Measurements from ENCODE around the gene COX19. TPM values are rescaled to one million over a fixed set of nuclear protein-coding genes. Genes with fewer than 3 reads are reported as not detected.

Gene COX19
- total and polyA plus RNA-seq, 2 donors (not counting 3 experiments of a cell fraction or from before 2014, with no cell fraction given), result 6.8 to 10.6 TPM

DNA sequence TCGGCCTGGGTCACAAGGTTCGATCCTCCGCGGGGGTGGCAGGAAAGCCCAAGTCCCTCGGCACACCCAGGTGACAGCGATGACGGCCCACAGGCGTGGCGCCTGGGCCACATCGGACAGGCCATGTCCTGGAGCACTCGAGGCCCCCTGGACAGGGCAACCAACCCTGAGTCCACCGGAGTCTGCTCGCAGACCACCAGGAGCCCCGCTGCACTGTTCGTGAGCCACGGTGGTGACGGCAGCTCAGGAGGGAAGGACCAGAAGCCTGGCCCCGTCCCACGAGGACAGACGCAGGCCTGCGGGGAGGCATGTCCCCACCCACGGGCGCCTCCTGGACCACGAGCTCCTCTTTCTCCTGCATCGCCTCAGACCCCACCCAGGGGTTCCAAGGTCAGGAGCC, 46.6 kb upstream of the COX19 start:
- no peaks in the 10 kb centered on the region for H4K20me1 ChIP-seq (replicated peaks; ENCODE audit: control insufficient read depth, extremely low read depth, insufficient read depth, low read length)
- H3K9me1 ChIP-seq (replicated peaks; ENCODE audit: control insufficient read depth, extremely low read depth, insufficient read depth, low read length), result no peaks in the 10 kb centered on the region
- no peak overlapping the region for H3K9ac ChIP-seq (replicated peaks; ENCODE audit: extremely low read depth, insufficient read depth, low read length)
- H3K27me3 ChIP-seq (ENCODE audit: control insufficient read depth in 2 of 2, insufficient read depth in 2 of 2, low read length in 2 of 2), result no peaks in the 10 kb centered on the region
- no peak for FAIRE-seq
- no TSS peak for BruUV-seq (replicated peaks)
- peaks cover 21% of the 10 kb centered on the region for H3K79me2 ChIP-seq (ENCODE audit: control insufficient read depth, insufficient read depth, low read length)
- peaks cover under 1% of the 10 kb centered on the region for H3K4me1 ChIP-seq (ENCODE audit: control insufficient read depth, extremely low read depth, insufficient read depth, low read length)
- H3K9me3 ChIP-seq (replicated peaks; ENCODE audit: control insufficient read depth, insufficient read depth, low read length), result no peaks in the 10 kb centered on the region
- TF ChIP-seq EZH2 (IDR thresholded peaks at IDR 0.05; ENCODE audit: borderline replicate concordance, low read depth, low read length, severe bottlenecking) (no peak), CTCF (IDR thresholded peaks at IDR 0.05; ENCODE audit: extremely low read depth in 1 of 2, insufficient read depth in 1 of 2, low read depth in 1 of 2, low read length in 2 of 2) (no peak), POLR2A (IDR thresholded peaks at IDR 0.05; ENCODE audit: low read depth, low read length) (no peak)
- H3K36me3 ChIP-seq (ENCODE audit: control insufficient read depth in 2 of 2, extremely low read depth in 1 of 2, insufficient read depth in 2 of 2, low read length in 2 of 2), result peaks cover 0 to 7% of the 10 kb centered on the region in 2 experiments
- no peak overlapping the region for H3K4me2 ChIP-seq (ENCODE audit: insufficient read depth, low read length)
- dilution Hi-C loops (cut with MboI; ENCODE audit: extremely low pct_ligation_motif_present, low sequenced_read_pairs), result no loop called here
- intact Hi-C loops (cut with micrococcal nuclease), result no loop called here
- DNase-seq (ENCODE audit: low read depth, low spot score), result no peak
- no peak overlapping the region for H3K27ac ChIP-seq (ENCODE audit: insufficient read depth, low read depth, low read length)
- ChIA-PET POLR2A (no interaction called here), CTCF (interaction anchor here (2.0 to 5.5 kb wide), 2 partner anchors 29 to 44 kb away, joined by 8 to 46 read pairs; no protein-coding TSS in a partner anchor)
- H3K4me3 ChIP-seq (replicated peaks in 1 of 3; ENCODE audit: insufficient read depth in 1 of 3, low read depth in 1 of 3, low read length in 3 of 3), result no peak overlapping the region
- H2AFZ ChIP-seq (ENCODE audit: low read depth, low read length), result no peak overlapping the region

GRCh38 chr7:1021366-1021765, 46.0 kb upstream of the COX19 start:
- Histone ChIP-seq H3K36me3 (ENCODE audit: control insufficient read depth in 2 of 2, extremely low read depth in 1 of 2, insufficient read depth in 2 of 2, low read length in 2 of 2) (peaks cover 0 to 7% of the 10 kb centered on the region in 2 experiments), H3K27ac (ENCODE audit: insufficient read depth, low read depth, low read length) (no peak overlapping the region), H3K9me1 (replicated peaks; ENCODE audit: control insufficient read depth, extremely low read depth, insufficient read depth, low read length) (no peaks in the 10 kb centered on the region), H4K20me1 (replicated peaks; ENCODE audit: control insufficient read depth, extremely low read depth, insufficient read depth, low read length) (no peaks in the 10 kb centered on the region), H3K4me3 (replicated peaks in 1 of 3; ENCODE audit: insufficient read depth in 1 of 3, low read depth in 1 of 3, low read length in 3 of 3) (no peak overlapping the region), H3K27me3 (ENCODE audit: control insufficient read depth in 2 of 2, insufficient read depth in 2 of 2, low read length in 2 of 2) (no peaks in the 10 kb centered on the region), H2AFZ (ENCODE audit: low read depth, low read length) (no peak overlapping the region), H3K79me2 (ENCODE audit: control insufficient read depth, insufficient read depth, low read length) (peaks cover 16% of the 10 kb centered on the region), H3K9ac (replicated peaks; ENCODE audit: extremely low read depth, insufficient read depth, low read length) (no peak overlapping the region), H3K9me3 (replicated peaks; ENCODE audit: control insufficient read depth, insufficient read depth, low read length) (no peaks in the 10 kb centered on the region), H3K4me2 (ENCODE audit: insufficient read depth, low read length) (no peak overlapping the region), H3K4me1 (ENCODE audit: control insufficient read depth, extremely low read depth, insufficient read depth, low read length) (no peaks in the 10 kb centered on the region)
- intact Hi-C loops (cut with micrococcal nuclease), result no loop called here
- dilution Hi-C loops (cut with MboI; ENCODE audit: extremely low pct_ligation_motif_present, low sequenced_read_pairs), result no loop called here
- no peak for FAIRE-seq
- ChIA-PET CTCF (interaction anchor here (2.0 to 5.5 kb wide), 2 partner anchors 28 to 44 kb away, joined by 8 to 46 read pairs; no protein-coding TSS in a partner anchor), POLR2A (no interaction called here)
- BruUV-seq (replicated peaks), result no TSS peak
- no peak for TF ChIP-seq FOS (IDR thresholded peaks at IDR 0.05; ENCODE audit: borderline replicate concordance, insufficient read depth, low read length)
- TF ChIP-seq, protein P1, sequence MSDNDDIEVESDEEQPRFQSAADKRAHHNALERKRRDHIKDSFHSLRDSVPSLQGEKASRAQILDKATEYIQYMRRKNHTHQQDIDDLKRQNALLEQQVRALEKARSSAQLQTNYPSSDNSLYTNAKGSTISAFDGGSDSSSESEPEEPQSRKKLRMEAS (IDR thresholded peaks at IDR 0.05; ENCODE audit: insufficient read depth, insufficient read length), result no peak
- TF ChIP-seq POLR2AphosphoS5 (IDR thresholded peaks at IDR 0.05; ENCODE audit: insufficient read depth, low read depth, low read length), result no peak
- TF ChIP-seq GATA2 (IDR thresholded peaks at IDR 0.05; ENCODE audit: insufficient read depth, insufficient read length, low read depth, low read length), result no peak
- no peak for TF ChIP-seq MYC (IDR thresholded peaks at IDR 0.05; ENCODE audit: low read depth, low read length)
- TF ChIP-seq POLR2A (IDR thresholded peaks at IDR 0.05; ENCODE audit: low read depth, low read length), result no peak
- no peak for TF ChIP-seq CTCF (IDR thresholded peaks at IDR 0.05; ENCODE audit: extremely low read depth in 1 of 2, insufficient read depth in 1 of 2, low read depth in 1 of 2, low read length in 2 of 2)
- no peak for TF ChIP-seq EZH2 (IDR thresholded peaks at IDR 0.05; ENCODE audit: borderline replicate concordance, low read depth, low read length, severe bottlenecking)
- no peak for TF ChIP-seq JUN (IDR thresholded peaks at IDR 0.05; ENCODE audit: borderline replicate concordance, insufficient read depth, insufficient read length, low read depth)
- DNase-seq (ENCODE audit: low read depth, low spot score), result no peak
